ENCODE measurements around the gene NME8. TPM values are rescaled to one million over a fixed set of nuclear protein-coding genes. Genes with fewer than 3 reads are reported as not detected.

NME8 gene
- total and polyA plus RNA-seq, 2 experiments from 2014 or later, result 0.14 to 1.3 TPM

DNA sequence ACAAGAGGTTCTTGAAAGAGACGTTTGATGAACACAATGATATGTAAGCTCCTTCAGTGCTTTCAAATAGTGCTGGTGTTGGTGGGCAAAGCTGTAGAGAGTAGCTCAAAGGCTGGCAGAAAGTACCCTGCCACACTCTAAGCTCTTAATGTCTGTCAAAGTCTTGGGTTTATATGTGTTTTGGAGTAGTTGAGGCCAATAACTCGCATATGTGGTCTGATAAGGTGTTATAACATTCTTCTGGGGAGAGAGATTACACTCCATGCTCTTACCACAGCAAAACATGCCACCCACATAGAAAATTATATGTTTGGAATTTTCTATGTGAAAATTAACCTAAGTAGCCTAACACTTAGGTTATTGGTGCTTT, 30.8 kb upstream of the NME8 start:
- H3K36me3 Mint-ChIP-seq (ENCODE audit: low read depth), result no peaks in the 10 kb centered on the region
- no peaks in the 10 kb centered on the region for H3K27me3 Mint-ChIP-seq (ENCODE audit: insufficient read depth, low read depth, poor library complexity)
- no peak overlapping the region for H3K4me3 ChIP-seq
- no peak overlapping the region for H3K27ac Mint-ChIP-seq
- no peaks in the 10 kb centered on the region for H3K27me3 ChIP-seq (ENCODE audit: insufficient read depth)
- no peak for DNase-seq (ENCODE audit: low spot score)
- H3K4me1 ChIP-seq (ENCODE audit: insufficient read depth), result peaks cover 10% of the 10 kb centered on the region; the same call in 1 of the 2 replicates
- no peaks in the 10 kb centered on the region for H3K9me2 ChIP-seq (ENCODE audit: insufficient read depth)
- H2AFZ ChIP-seq, result no peak overlapping the region
- no peaks in the 10 kb centered on the region for H3K36me3 ChIP-seq (ENCODE audit: insufficient read depth)
- no peak overlapping the region for H3K27ac ChIP-seq (ENCODE audit: low read depth)
- H4K20me1 ChIP-seq (replicated peaks; ENCODE audit: insufficient read depth), result no peaks in the 10 kb centered on the region
- no peak overlapping the region for H3K4me2 ChIP-seq
- no peak for ATAC-seq
- no peaks in the 10 kb centered on the region for H3K79me2 ChIP-seq (replicated peaks; ENCODE audit: insufficient read depth)
- TF ChIP-seq, protein P1, sequence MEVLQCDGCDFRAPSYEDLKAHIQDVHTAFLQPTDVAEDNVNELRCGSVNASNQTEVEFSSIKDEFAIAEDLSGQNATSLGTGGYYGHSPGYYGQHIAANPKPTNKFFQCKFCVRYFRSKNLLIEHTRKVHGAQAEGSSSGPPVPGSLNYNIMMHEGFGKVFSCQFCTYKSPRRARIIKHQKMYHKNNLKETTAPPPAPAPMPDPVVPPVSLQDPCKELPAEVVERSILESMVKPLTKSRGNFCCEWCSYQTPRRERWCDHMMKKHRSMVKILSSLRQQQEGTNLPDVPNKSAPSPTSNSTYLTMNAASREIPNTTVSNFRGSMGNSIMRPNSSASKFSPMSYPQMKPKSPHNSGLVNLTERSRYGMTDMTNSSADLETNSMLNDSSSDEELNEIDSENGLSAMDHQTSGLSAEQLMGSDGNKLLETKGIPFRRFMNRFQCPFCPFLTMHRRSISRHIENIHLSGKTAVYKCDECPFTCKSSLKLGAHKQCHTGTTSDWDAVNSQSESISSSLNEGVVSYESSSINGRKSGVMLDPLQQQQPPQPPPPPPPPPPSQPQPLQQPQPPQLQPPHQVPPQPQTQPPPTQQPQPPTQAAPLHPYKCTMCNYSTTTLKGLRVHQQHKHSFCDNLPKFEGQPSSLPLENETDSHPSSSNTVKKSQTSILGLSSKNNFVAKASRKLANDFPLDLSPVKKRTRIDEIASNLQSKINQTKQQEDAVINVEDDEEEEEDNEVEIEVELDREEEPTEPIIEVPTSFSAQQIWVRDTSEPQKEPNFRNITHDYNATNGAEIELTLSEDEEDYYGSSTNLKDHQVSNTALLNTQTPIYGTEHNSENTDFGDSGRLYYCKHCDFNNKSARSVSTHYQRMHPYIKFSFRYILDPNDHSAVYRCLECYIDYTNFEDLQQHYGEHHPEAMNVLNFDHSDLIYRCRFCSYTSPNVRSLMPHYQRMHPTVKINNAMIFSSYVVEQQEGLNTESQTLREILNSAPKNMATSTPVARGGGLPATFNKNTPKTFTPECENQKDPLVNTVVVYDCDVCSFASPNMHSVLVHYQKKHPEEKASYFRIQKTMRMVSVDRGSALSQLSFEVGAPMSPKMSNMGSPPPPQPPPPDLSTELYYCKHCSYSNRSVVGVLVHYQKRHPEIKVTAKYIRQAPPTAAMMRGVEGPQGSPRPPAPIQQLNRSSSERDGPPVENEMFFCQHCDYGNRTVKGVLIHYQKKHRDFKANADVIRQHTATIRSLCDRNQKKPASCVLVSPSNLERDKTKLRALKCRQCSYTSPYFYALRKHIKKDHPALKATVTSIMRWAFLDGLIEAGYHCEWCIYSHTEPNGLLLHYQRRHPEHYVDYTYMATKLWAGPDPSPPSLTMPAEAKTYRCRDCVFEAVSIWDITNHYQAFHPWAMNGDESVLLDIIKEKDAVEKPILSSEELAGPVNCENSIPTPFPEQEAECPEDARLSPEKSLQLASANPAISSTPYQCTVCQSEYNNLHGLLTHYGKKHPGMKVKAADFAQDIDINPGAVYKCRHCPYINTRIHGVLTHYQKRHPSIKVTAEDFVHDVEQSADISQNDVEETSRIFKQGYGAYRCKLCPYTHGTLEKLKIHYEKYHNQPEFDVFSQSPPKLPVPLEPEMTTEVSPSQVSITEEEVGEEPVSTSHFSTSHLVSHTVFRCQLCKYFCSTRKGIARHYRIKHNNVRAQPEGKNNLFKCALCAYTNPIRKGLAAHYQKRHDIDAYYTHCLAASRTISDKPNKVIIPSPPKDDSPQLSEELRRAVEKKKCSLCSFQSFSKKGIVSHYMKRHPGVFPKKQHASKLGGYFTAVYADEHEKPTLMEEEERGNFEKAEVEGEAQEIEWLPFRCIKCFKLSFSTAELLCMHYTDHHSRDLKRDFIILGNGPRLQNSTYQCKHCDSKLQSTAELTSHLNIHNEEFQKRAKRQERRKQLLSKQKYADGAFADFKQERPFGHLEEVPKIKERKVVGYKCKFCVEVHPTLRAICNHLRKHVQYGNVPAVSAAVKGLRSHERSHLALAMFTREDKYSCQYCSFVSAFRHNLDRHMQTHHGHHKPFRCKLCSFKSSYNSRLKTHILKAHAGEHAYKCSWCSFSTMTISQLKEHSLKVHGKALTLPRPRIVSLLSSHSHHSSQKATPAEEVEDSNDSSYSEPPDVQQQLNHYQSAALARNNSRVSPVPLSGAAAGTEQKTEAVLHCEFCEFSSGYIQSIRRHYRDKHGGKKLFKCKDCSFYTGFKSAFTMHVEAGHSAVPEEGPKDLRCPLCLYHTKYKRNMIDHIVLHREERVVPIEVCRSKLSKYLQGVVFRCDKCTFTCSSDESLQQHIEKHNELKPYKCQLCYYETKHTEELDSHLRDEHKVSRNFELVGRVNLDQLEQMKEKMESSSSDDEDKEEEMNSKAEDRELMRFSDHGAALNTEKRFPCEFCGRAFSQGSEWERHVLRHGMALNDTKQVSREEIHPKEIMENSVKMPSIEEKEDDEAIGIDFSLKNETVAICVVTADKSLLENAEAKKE (CRISPR knock-in tag; IDR thresholded peaks at IDR 0.05), result no peak
- TF ChIP-seq POLR2AphosphoS5 (IDR thresholded peaks at IDR 0.05; ENCODE audit: low read depth) (no peak), STAT1 (IDR thresholded peaks at IDR 0.05; ENCODE audit: unreplicated experiment) (no peak), NANOG (IDR thresholded peaks at IDR 0.05; ENCODE audit: borderline replicate concordance) (no peak)
- H3F3A ChIP-seq (replicated peaks; ENCODE audit: low read depth), result no peaks in the 10 kb centered on the region
- H3K4me3 Mint-ChIP-seq, result no peak overlapping the region
- H3K4me1 Mint-ChIP-seq, result peaks cover 21% of the 10 kb centered on the region
- no peaks in the 10 kb centered on the region for H3K9me3 Mint-ChIP-seq

- Histone ChIP-seq H3K27ac (ENCODE audit: low read depth) (no peak overlapping the region), H4K20me1 (replicated peaks; ENCODE audit: insufficient read depth) (no peaks in the 10 kb centered on the region), H3F3A (replicated peaks; ENCODE audit: low read depth) (no peaks in the 10 kb centered on the region), H3K4me2 (no peak overlapping the region), H3K79me2 (replicated peaks; ENCODE audit: insufficient read depth) (no peaks in the 10 kb centered on the region), H2AFZ (no peak overlapping the region), H3K36me3 (ENCODE audit: insufficient read depth) (no peaks in the 10 kb centered on the region), H3K9me2 (ENCODE audit: insufficient read depth) (no peaks in the 10 kb centered on the region), H3K27me3 (ENCODE audit: insufficient read depth) (no peaks in the 10 kb centered on the region), H3K4me1 (ENCODE audit: insufficient read depth) (peaks cover 10% of the 10 kb centered on the region; the same call in 1 of the 2 replicates), H3K4me3 (no peak overlapping the region)
- H3K27ac Mint-ChIP-seq, result no peak overlapping the region
- peaks cover under 1% of the 10 kb centered on the region for H3K27me3 Mint-ChIP-seq (ENCODE audit: insufficient read depth, low read depth, poor library complexity)
- DNase-seq (ENCODE audit: low spot score) (no peak), ATAC-seq (no peak)
- no peaks in the 10 kb centered on the region for H3K36me3 Mint-ChIP-seq (ENCODE audit: low read depth)
- H3K4me1 Mint-ChIP-seq, result peaks cover 21% of the 10 kb centered on the region
- H3K9me3 Mint-ChIP-seq, result no peaks in the 10 kb centered on the region
- no peak overlapping the region for H3K4me3 Mint-ChIP-seq
- TF ChIP-seq, protein P1 (CRISPR knock-in tag; IDR thresholded peaks at IDR 0.05), result no peak
- TF ChIP-seq ZNF114 (CRISPR knock-in tag; IDR thresholded peaks at IDR 0.05) (no peak), NANOG (IDR thresholded peaks at IDR 0.05; ENCODE audit: borderline replicate concordance) (no peak)
These were observed 30.2 kb upstream of the NME8 start for GRCh38 chr7:37817996-37818720.

All from GM23338 (cell line).